ENCODE data around the gene PRSS38. TPM values are rescaled to one million over a fixed set of nuclear protein-coding genes. Genes with fewer than 3 reads are reported as not detected.

The PRSS38 gene
- total RNA-seq, 1 donor from 2014 or later, result not detected

GRCh38 chr1:227778401-227778947, 37.0 kb upstream of the PRSS38 start:
- Mint-ChIP-seq H3K27ac (ENCODE audit: unreplicated experiment) (no peak overlapping the region), H3K9me3 (ENCODE audit: unreplicated experiment) (no peaks in the 10 kb centered on the region), H3K36me3 (ENCODE audit: low read depth, unreplicated experiment) (peaks cover 5% of the 10 kb centered on the region), H3K4me3 (ENCODE audit: unreplicated experiment) (no peak overlapping the region), H3K27me3 (ENCODE audit: unreplicated experiment) (no peaks in the 10 kb centered on the region), H3K4me1 (ENCODE audit: unreplicated experiment) (no peaks in the 10 kb centered on the region)
- TF ChIP-seq CTCF (IDR thresholded peaks at IDR 0.05; ENCODE audit: unreplicated experiment), result no peak
- no peak for DNase-seq (ENCODE audit: low spot score)

GRCh38 chr1:227779021-227779441, 36.4 kb upstream of the PRSS38 start:
- Mint-ChIP-seq H3K4me1 (ENCODE audit: unreplicated experiment) (no peaks in the 10 kb centered on the region), H3K36me3 (ENCODE audit: low read depth, unreplicated experiment) (peaks cover 5% of the 10 kb centered on the region), H3K9me3 (ENCODE audit: unreplicated experiment) (no peaks in the 10 kb centered on the region), H3K27me3 (ENCODE audit: unreplicated experiment) (no peaks in the 10 kb centered on the region), H3K27ac (ENCODE audit: unreplicated experiment) (no peak overlapping the region), H3K4me3 (ENCODE audit: unreplicated experiment) (no peak overlapping the region)
- no peak for DNase-seq (ENCODE audit: low spot score)
- no peak for TF ChIP-seq CTCF (IDR thresholded peaks at IDR 0.05; ENCODE audit: unreplicated experiment)

GRCh38 chr1:227779685-227780084, 35.8 kb upstream of the PRSS38 start:
- Mint-ChIP-seq H3K27me3 (ENCODE audit: unreplicated experiment) (no peaks in the 10 kb centered on the region), H3K9me3 (ENCODE audit: unreplicated experiment) (no peaks in the 10 kb centered on the region), H3K36me3 (ENCODE audit: low read depth, unreplicated experiment) (peaks cover 5% of the 10 kb centered on the region), H3K4me3 (ENCODE audit: unreplicated experiment) (no peak overlapping the region), H3K4me1 (ENCODE audit: unreplicated experiment) (no peaks in the 10 kb centered on the region), H3K27ac (ENCODE audit: unreplicated experiment) (no peak overlapping the region)
- no peak for TF ChIP-seq CTCF (IDR thresholded peaks at IDR 0.05; ENCODE audit: unreplicated experiment)
- DNase-seq (ENCODE audit: low spot score), result no peak

- DNase-seq (ENCODE audit: low spot score), result no peak
- Mint-ChIP-seq H3K4me1 (ENCODE audit: unreplicated experiment) (no peaks in the 10 kb centered on the region), H3K27ac (ENCODE audit: unreplicated experiment) (no peak overlapping the region), H3K36me3 (ENCODE audit: low read depth, unreplicated experiment) (peaks cover 5% of the 10 kb centered on the region), H3K4me3 (ENCODE audit: unreplicated experiment) (no peak overlapping the region), H3K9me3 (ENCODE audit: unreplicated experiment) (no peaks in the 10 kb centered on the region), H3K27me3 (ENCODE audit: unreplicated experiment) (no peaks in the 10 kb centered on the region)
- TF ChIP-seq CTCF (IDR thresholded peaks at IDR 0.05; ENCODE audit: unreplicated experiment), result no peak
These were observed 35.1 kb upstream of the PRSS38 start for GRCh38 chr1:227780101-227781044.

Data from endothelial cell (in vitro differentiated cells).